ENCODE data around the gene DGKZ. TPM values are rescaled to one million over a fixed set of nuclear protein-coding genes. Genes with fewer than 3 reads are reported as not detected.

Gene DGKZ
- total RNA-seq, 2 donors from 2014 or later = 79.4 to 86.4 TPM

- Histone ChIP-seq H3K27me3 (peaks cover 0 to 15% of the 10 kb centered on the region in 2 donors), H3K36me3 (replicated peaks in 1 of 2; ENCODE audit: insufficient read depth in 1 of 2, low read depth in 2 of 2) (no peaks in the 10 kb centered on the region), H3K4me1 (peaks cover 14% of the 10 kb centered on the region), H3K9me3 (no peaks in the 10 kb centered on the region), H3K27ac (no peak overlapping the region), H3K4me3 (no peak overlapping the region)
- DNase-seq (no peak), ATAC-seq (no peak)
- TF ChIP-seq CTCF (IDR thresholded peaks at IDR 0.05) (no peak), POLR2A (IDR thresholded peaks at IDR 0.05) (no peak)
- 53 to 61% methylated on average over 11 of the region's 11 CpGs for WGBS, 2 donors
- intact Hi-C loops (cut with DNase I) = no loop called here
Observed at GRCh38 chr11:46330563-46331281, 16.5 kb upstream of the DGKZ start.

DNA sequence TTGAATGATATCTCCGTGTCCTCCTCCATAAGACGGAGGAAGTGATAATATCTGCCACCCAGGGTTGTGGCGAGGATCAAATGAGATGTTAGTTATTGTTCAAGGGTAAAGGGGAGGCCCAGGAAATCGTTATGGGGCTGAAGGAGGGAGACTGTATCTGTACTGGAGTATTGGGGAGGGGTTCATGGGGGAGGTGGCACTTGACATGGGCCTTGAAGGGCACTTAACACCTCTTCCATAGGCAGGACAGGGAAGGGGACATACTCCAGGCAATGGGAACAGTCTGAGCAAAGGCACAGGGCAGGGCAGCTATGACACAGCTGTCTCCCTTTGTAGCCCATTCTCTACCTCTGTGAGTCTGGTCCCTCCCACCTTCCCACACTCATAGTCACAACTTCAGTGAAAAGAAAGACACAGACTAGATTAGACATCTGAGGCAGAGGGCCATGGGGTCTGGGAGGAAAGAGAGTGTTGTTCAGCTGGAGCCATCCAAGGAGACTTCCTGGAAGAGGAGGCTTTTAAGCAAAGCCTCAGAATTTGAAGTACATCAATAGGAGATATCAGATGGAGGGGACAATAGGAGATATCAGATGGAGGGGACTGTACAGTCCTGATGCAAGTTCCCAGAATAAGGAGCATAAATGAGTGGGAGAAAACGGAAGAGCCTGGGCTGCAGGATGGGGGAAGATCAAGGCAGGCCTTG is 15.8 kb upstream of the DGKZ start:
- 57 to 81% methylated on average over 5 of the region's 5 CpGs for WGBS, 2 donors
- no peak for DNase-seq
- peaks cover 14% of the 10 kb centered on the region for H3K4me1 ChIP-seq
- no peaks in the 10 kb centered on the region for H3K9me3 ChIP-seq
- no peak for ATAC-seq
- H3K36me3 ChIP-seq (replicated peaks in 1 of 2; ENCODE audit: insufficient read depth in 1 of 2, low read depth in 2 of 2) = no peaks in the 10 kb centered on the region
- H3K27me3 ChIP-seq = peaks cover 0 to 15% of the 10 kb centered on the region in 2 donors
- H3K27ac ChIP-seq = no peak overlapping the region
- intact Hi-C loops (cut with DNase I) = no loop called here
- TF ChIP-seq POLR2A (IDR thresholded peaks at IDR 0.05) (no peak), CTCF (IDR thresholded peaks at IDR 0.05) (no peak)
- no peak overlapping the region for H3K4me3 ChIP-seq

- no peak for TF ChIP-seq POLR2A (IDR thresholded peaks at IDR 0.05)
- TF ChIP-seq CTCF (IDR thresholded peaks at IDR 0.05) = no peak
- no peak overlapping the region for H3K27ac ChIP-seq
- intact Hi-C loops (cut with DNase I) = no loop called here
- DNase-seq (no peak), ATAC-seq (no peak)
- H3K4me3 ChIP-seq = no peak overlapping the region
- WGBS, 2 donors = 19 to 20% methylated on average over 8 of the region's 8 CpGs
- peaks cover 0 to 15% of the 10 kb centered on the region in 2 donors for H3K27me3 ChIP-seq
- no peaks in the 10 kb centered on the region for H3K36me3 ChIP-seq (replicated peaks in 1 of 2; ENCODE audit: insufficient read depth in 1 of 2, low read depth in 2 of 2)
- H3K9me3 ChIP-seq = no peaks in the 10 kb centered on the region
- peaks cover 14% of the 10 kb centered on the region for H3K4me1 ChIP-seq
Observed at GRCh38 chr11:46332093-46332567, 15.1 kb upstream of the DGKZ start.

DNA sequence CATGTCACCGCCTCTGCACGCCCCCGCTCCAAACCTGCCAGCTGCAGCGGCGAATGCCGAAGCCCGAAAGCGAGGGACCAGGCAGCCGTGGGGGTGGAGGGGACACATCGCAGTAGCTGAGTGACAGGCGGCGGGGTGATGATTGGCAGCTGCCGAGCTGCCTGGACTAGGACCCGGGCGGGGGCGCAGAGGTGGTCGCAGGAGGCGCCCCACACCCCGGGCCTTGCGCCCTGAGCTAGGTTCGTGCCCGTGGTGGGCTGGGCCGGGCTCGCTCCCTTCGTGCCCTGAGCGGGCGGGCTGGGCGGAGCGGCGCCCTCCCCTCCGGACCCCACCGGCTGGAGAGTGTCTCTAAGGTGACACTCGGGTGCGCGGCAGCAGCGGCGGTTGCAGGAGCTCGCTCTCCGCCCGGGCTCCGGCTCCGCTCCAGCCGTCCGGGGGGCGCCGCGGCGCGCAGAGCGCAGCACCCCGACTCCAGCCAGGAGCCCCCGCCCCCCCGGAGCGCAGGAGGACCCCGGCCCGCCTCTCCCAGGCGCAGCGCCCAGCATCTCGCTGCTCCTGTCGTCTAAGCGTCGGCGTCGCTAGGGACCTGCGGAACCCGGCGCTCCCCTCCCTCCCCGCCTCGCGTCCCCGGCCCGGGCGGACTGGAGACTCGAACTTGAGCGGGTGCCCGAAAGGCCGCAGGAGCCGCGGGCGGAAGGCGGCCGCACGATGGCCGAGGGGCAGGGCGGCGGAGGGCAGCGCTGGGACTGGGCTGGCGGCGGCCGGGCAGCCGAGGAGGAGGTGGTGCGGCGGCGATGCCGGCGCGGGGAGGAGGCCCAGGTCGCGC is 14.5 kb upstream of the DGKZ start:
- DNase-seq (no peak), ATAC-seq (peak; percentile 49)
- Histone ChIP-seq H3K4me3 (peak overlapping the region in 1 of 2 donors; percentile 3), H3K4me1 (peaks cover 14% of the 10 kb centered on the region), H3K9me3 (no peaks in the 10 kb centered on the region), H3K27me3 (peaks cover 0 to 15% of the 10 kb centered on the region in 2 donors), H3K36me3 (replicated peaks in 1 of 2; ENCODE audit: insufficient read depth in 1 of 2, low read depth in 2 of 2) (no peaks in the 10 kb centered on the region), H3K27ac (no peak overlapping the region)
- no peak for TF ChIP-seq CTCF (IDR thresholded peaks at IDR 0.05)
- TF ChIP-seq POLR2A (IDR thresholded peaks at IDR 0.05) = no peak
- intact Hi-C loops (cut with DNase I) = no loop called here
- 0 to 2% methylated on average over 6 to 90 of the region's 99 CpGs for WGBS, 2 donors
